ENCODE measurements around the gene HAUS1. TPM values are rescaled to one million over a fixed set of nuclear protein-coding genes. Genes with fewer than 3 reads are reported as not detected.

Gene HAUS1, protein sequence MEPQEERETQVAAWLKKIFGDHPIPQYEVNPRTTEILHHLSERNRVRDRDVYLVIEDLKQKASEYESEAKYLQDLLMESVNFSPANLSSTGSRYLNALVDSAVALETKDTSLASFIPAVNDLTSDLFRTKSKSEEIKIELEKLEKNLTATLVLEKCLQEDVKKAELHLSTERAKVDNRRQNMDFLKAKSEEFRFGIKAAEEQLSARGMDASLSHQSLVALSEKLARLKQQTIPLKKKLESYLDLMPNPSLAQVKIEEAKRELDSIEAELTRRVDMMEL
- total RNA-seq = 51.4 and 77.1 TPM in 2 replicates

GRCh38 chr18:46104128-46104911 is at the start of gene HAUS1:
Gene HAUS1, plus strand, starts transcription at chr18:46104385. Its CDS starts 27 bp downstream, at chr18:46104412.

DNA sequence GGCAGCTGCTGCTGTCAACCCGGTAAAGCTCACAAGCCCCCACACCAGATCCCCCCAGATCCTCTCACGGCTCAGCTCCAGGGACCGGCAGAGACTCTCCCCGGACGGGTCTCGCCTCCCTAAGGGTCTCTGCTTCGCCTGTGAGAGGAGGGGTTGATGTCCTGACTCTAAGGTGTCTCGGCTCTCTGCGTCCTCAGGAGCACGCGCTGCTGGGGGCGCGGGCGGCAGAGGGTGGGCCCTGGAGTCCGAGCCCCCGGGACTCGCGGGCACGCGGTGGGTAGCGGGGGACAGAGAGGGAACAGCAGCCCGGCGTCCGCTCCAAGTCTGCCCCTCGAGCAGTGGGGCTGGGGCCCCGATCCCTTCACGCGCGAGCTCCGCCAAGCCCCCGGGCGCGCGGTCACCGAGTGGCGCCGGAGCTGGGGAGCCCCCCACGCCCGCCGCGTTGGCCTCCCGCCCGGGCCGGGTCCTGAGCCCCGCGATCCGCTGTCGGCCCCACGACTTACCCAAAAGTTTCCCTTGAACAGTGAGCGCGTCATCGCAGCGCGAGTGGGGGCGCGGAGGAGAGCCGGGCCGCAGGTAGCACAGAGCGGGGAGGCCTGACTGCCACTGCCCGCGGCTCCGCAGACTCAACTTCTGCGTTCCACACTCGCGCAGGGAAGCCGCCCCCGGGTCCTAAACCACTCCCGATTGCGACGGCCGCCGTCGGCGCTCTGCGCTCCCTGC is 32.4 kb upstream of the HAUS1 start, which contains the start of gene PSTPIP2:
PSTPIP2 (minus strand) TSS at position 608 of the 723 bp plus-strand sequence; CDS start at position 536, 72 bp downstream.

GRCh38 chr18:46097801-46098615 is 6.2 kb upstream of the HAUS1 start, which contains the start of gene ATP5F1A:
Gene ATP5F1A, minus strand, starts transcription at chr18:46098296. Its CDS starts 65 bp downstream, at chr18:46098231.

Other genes with a start within 250 kb of the HAUS1 start
- 6.7 and 12.4 TPM in 2 replicates for gene EPG5, start 137.1 kb upstream of the HAUS1 start, total RNA-seq
- gene PSTPIP2, start 32.1 kb upstream of the HAUS1 start, total RNA-seq = 17.2 and 20.2 TPM in 2 replicates
- gene ATP5F1A, start 6.1 kb upstream of the HAUS1 start, total RNA-seq = 643 and 848 TPM in 2 replicates